HEK293 (cell line): ENCODE results near the gene KLHL25.

Experiments
- CTCF ChIA-PET: fragments of 350-600 bp; formaldehyde crosslinking; extraction: SDS; loops from one replicate; lab custom pipeline; 2021; ENCODE audit warnings: antibody characterized with exemption; lab: Yijun Ruan, JAX
- POLR2A ChIA-PET: fragments of 300-600 bp; formaldehyde crosslinking; extraction: SDS; loops from one replicate; lab custom pipeline; 2020; ENCODE audit warnings: antibody characterized with exemption, inconsistent platforms; lab: Yijun Ruan, JAX
- H3K27ac ChIP-seq: fragments of 200-500 bp; sonication (Bioruptor generic); 2 replicates; pipeline ENCODE4 v1.5.1; 2014; ENCODE audit warnings: low read depth, low read length, control low read depth, inconsistent platforms; ENCODE audit errors: extremely low read depth
- H3K36me3 ChIP-seq, 2 experiments: fragments of 200-500 bp in 1 of 2; sonication (Bioruptor generic) in 1 of 2; 1 replicate in 1 of 2; 2 replicates in 1 of 2; pipeline ENCODE4 v1.5.1; 2014 to 2017; ENCODE audit warnings: inconsistent platforms in 2 of 2, low read length in 2 of 2; ENCODE audit not compliant: control insufficient read depth in 2 of 2, insufficient read depth in 1 of 2
- H3K4me1 ChIP-seq: fragments of 200-500 bp; sonication (Bioruptor generic); 2 replicates; pipeline ENCODE4 v1.5.1; 2014; ENCODE audit warnings: mild to moderate bottlenecking, low read length, inconsistent platforms; ENCODE audit not compliant: control insufficient read depth, insufficient read depth
- H3K4me3 ChIP-seq: 2 replicates; pipeline ENCODE4 v1.5.1; 2011; ENCODE audit warnings: low read depth, mild to moderate bottlenecking, control low read depth, low read length, moderate library complexity
- H3K9me3 ChIP-seq: fragments of 200-500 bp; sonication (Bioruptor generic); 2 replicates; pipeline ENCODE4 v1.5.1; 2014; ENCODE audit warnings: low read depth, low read length, inconsistent platforms; ENCODE audit not compliant: control insufficient read depth, insufficient read depth
- GLIS2 ChIP-seq: fragments of 450-650 bp; formaldehyde crosslinking; IDR thresholded peaks from 2 replicates; pipeline ENCODE4 v1.5.1; 2016; ENCODE audit warnings: missing biosample characterization, missing genetic modification characterization
- HOXC10 ChIP-seq: sonication (generic); formaldehyde crosslinking; IDR thresholded peaks from 2 replicates; pipeline ENCODE4 v1.8.1; 2023; ENCODE audit warnings: mild to moderate bottlenecking, missing genetic modification reagents
- HOXD13 ChIP-seq: sonication (generic); formaldehyde crosslinking; IDR thresholded peaks from 2 replicates; pipeline ENCODE4 v1.8.0; 2022; ENCODE audit warnings: missing genetic modification reagents, borderline replicate concordance
- IKZF3 ChIP-seq: fragments of 450-650 bp; IDR thresholded peaks from 2 replicates; pipeline ENCODE4 v1.5.0; 2018; ENCODE audit warnings: missing biosample characterization, mild to moderate bottlenecking, missing genetic modification characterization, moderate library complexity
- PATZ1 ChIP-seq: fragments of 450-650 bp; formaldehyde crosslinking; IDR thresholded peaks from 2 replicates; pipeline ENCODE4 v1.5.1; 2016; ENCODE audit warnings: missing biosample characterization, missing genetic modification characterization
- REPIN1 ChIP-seq: fragments of 450-650 bp; formaldehyde crosslinking; IDR thresholded peaks from 2 replicates; pipeline ENCODE4 v1.5.1; 2017; ENCODE audit warnings: missing biosample characterization, missing genetic modification characterization, low read depth
- SALL2 ChIP-seq: fragments of 450-650 bp; formaldehyde crosslinking; IDR thresholded peaks from 2 replicates; pipeline ENCODE4 v1.5.0; 2017; ENCODE audit warnings: missing biosample characterization, mild to moderate bottlenecking, missing genetic modification characterization, borderline replicate concordance
- SETDB1 ChIP-seq: IDR thresholded peaks from one replicate; pipeline ENCODE4 v1.6.1; 2017; ENCODE audit warnings: mild to moderate bottlenecking, low read length, moderate library complexity, mixed read lengths; ENCODE audit not compliant: insufficient read length
- ZEB2 ChIP-seq: fragments of 450-650 bp; formaldehyde crosslinking; IDR thresholded peaks from 2 replicates; pipeline ENCODE4 v1.5.1; 2016; ENCODE audit warnings: missing biosample characterization, missing genetic modification characterization
- ZFP69B ChIP-seq: fragments of 450-650 bp; formaldehyde crosslinking; IDR thresholded peaks from 2 replicates; pipeline ENCODE4 v1.5.1; 2016; ENCODE audit warnings: missing biosample characterization, missing genetic modification characterization
- ZNF157 ChIP-seq: fragments of 450-650 bp; formaldehyde crosslinking; IDR thresholded peaks from 2 replicates; pipeline ENCODE4 v1.5.1; 2016; ENCODE audit warnings: missing biosample characterization, missing genetic modification characterization
- ZNF16 ChIP-seq: fragments of 450-650 bp; formaldehyde crosslinking; IDR thresholded peaks from 2 replicates; pipeline ENCODE4 v1.5.1; 2016; ENCODE audit warnings: low read depth, missing biosample characterization, missing genetic modification characterization
- ZNF19 ChIP-seq: fragments of 450-650 bp; formaldehyde crosslinking; IDR thresholded peaks from 2 replicates; pipeline ENCODE4; 2016; ENCODE audit warnings: missing biosample characterization, missing genetic modification characterization, low read depth
- ZNF274 ChIP-seq, 2 experiments: fragments of 200-500 bp in 1 of 2; fragments of 450-650 bp in 1 of 2; sonication (Bioruptor generic) in 1 of 2; formaldehyde crosslinking in 1 of 2; IDR thresholded peaks; 2 replicates each; pipeline versions ENCODE4 v1.5.1 to v1.6.1; 2014 to 2016; ENCODE audit warnings: borderline replicate concordance in 1 of 2, inconsistent platforms in 1 of 2, low read length in 1 of 2, missing biosample characterization in 1 of 2, missing genetic modification characterization in 1 of 2
- ZNF292 ChIP-seq: fragments of 450-650 bp; formaldehyde crosslinking; IDR thresholded peaks from 2 replicates; pipeline ENCODE4 v1.5.1; 2016; ENCODE audit warnings: low read depth, missing biosample characterization, missing genetic modification characterization, borderline replicate concordance
- ZNF48 ChIP-seq: fragments of 450-650 bp; formaldehyde crosslinking; IDR thresholded peaks from 2 replicates; pipeline ENCODE4 v1.5.1; 2016; ENCODE audit warnings: missing biosample characterization, missing genetic modification characterization
- ZNF623 ChIP-seq: fragments of 450-650 bp; formaldehyde crosslinking; IDR thresholded peaks from 2 replicates; pipeline ENCODE4 v1.5.1; 2016; ENCODE audit warnings: missing biosample characterization, missing genetic modification characterization
- ZNF701 ChIP-seq: fragments of 450-650 bp; formaldehyde crosslinking; IDR thresholded peaks from 2 replicates; pipeline ENCODE4 v1.5.1; 2016; ENCODE audit warnings: missing biosample characterization, missing genetic modification characterization
- ZNF776 ChIP-seq: fragments of 450-650 bp; formaldehyde crosslinking; IDR thresholded peaks from 2 replicates; pipeline ENCODE4 v1.5.0; 2017; ENCODE audit warnings: missing biosample characterization, missing genetic modification characterization, borderline replicate concordance
- ZNF792 ChIP-seq: fragments of 450-650 bp; formaldehyde crosslinking; IDR thresholded peaks from 2 replicates; pipeline ENCODE4 v1.5.1; 2016; ENCODE audit warnings: missing biosample characterization, missing genetic modification characterization
- ZNF837 ChIP-seq: fragments of 450-650 bp; formaldehyde crosslinking; IDR thresholded peaks from 2 replicates; pipeline ENCODE4 v1.5.1; 2016; ENCODE audit warnings: missing biosample characterization, missing genetic modification characterization
- TF ChIP-seq, protein P1 (sequence below): IDR thresholded peaks from 2 replicates; pipeline ENCODE4 v1.6.1; 2011; ENCODE audit warnings: mild to moderate bottlenecking, low read depth, low read length, borderline replicate concordance
- TF ChIP-seq, protein P2 (sequence below): fragments of 450-650 bp; IDR thresholded peaks from 2 replicates; pipeline ENCODE4 v1.5.1; 2018; ENCODE audit warnings: missing biosample characterization, missing genetic modification characterization

The KLHL25 gene

DNA sequence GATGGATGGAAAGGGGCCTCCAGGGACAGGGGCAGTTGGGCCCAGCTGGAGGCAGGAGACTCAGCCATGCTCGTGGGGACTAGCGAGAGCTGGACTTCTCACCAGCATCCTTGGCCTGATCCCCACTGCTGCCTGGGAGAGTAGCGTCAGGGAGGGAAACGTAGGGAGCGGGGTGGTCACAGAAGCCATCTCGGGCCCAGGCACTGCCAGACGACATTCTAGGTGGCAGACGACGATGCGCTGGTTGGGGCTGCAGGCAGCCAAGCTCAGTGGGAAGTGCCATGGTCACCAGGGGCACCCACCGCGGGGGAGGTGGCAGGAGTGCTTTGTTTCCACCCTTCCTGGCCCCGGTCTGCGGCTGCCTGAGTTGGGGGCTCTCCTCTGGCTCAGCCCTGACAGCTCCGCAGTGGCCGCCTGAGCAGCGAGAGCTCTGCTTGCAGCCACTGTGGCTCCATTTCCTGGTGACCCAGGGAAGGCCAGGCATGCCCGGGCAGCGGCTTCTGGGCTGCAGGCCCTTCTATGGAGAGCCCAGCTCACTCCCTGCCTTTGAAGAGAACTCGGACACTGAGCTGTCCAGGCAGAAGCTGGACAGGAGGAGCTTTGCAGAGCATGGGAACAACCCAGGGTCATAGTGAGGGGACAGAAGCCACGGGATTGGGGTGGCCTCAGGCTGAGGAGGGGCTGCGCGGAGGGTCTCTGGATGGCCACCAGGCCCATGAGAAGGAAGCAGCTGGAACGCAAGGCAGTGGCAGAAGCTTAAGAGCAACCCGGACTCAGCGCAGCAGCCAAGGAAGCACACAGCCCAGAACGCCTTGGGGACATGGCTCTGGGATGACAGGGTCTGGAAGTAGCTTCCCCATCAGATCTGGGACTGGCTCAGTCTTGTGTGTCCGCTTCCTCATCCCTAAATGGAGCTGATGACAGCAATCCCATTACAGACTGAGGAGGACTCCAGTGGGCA is 30.8 kb downstream of the KLHL25 start:
- H3K4me3 ChIP-seq: no peak overlapping the region
- no peaks in the 10 kb centered on the region for H3K9me3 ChIP-seq
- peaks cover 0 to 10% of the 10 kb centered on the region in 2 experiments; a peak in 1 of 3 replicates for H3K36me3 ChIP-seq
- no peaks in the 10 kb centered on the region for H3K4me1 ChIP-seq
- H3K27ac ChIP-seq: no peak overlapping the region
- POLR2A ChIA-PET: no interaction called here
- CTCF ChIA-PET: interaction anchor here (0.5 to 1.1 kb wide), 4 partner anchors 9 to 933 kb away, joined by 3 to 4 read pairs (median 3); no protein-coding TSS in a partner anchor
- TF ChIP-seq ZNF48 (tag by site-specific recombination) (no peak), ZNF292 (tag by site-specific recombination) (no peak), ZFP69B (tag by site-specific recombination) (no peak), ZEB2 (tag by site-specific recombination) (no peak), ZNF776 (tag by site-specific recombination) (no peak), ZNF623 (tag by site-specific recombination) (no peak), ZNF792 (tag by site-specific recombination) (no peak), IKZF3 (no peak), REPIN1 (tag by site-specific recombination) (no peak)
- TF ChIP-seq, protein P1, sequence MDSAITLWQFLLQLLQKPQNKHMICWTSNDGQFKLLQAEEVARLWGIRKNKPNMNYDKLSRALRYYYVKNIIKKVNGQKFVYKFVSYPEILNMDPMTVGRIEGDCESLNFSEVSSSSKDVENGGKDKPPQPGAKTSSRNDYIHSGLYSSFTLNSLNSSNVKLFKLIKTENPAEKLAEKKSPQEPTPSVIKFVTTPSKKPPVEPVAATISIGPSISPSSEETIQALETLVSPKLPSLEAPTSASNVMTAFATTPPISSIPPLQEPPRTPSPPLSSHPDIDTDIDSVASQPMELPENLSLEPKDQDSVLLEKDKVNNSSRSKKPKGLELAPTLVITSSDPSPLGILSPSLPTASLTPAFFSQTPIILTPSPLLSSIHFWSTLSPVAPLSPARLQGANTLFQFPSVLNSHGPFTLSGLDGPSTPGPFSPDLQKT: no peak

DNA sequence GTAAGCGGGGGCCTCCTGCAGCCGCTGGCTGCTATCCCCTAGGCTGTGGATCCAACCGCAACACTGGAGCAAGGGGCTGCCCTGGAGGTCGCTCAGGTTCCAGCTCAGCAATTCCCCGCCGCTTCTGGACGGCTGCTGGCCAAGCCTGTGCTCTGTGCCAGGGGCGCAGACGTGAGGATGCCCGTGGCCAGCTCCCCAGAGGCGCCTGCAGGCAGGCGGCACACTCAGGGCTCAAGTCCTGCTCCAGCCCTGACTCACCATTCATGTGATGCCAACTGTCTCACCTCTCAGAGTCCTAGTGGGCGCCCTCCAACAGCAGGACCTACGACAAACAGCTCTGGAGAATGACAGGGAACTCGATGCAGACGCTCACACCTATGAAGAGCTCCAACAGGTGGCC is 31.6 kb downstream of the KLHL25 start:
- Histone ChIP-seq H3K4me3 (no peak overlapping the region), H3K4me1 (no peaks in the 10 kb centered on the region), H3K9me3 (no peaks in the 10 kb centered on the region), H3K36me3 (peaks cover 0 to 12% of the 10 kb centered on the region in 2 experiments; a peak in 1 of 3 replicates), H3K27ac (no peak overlapping the region)
- ChIA-PET CTCF (no interaction called here), POLR2A (no interaction called here)
- TF ChIP-seq GLIS2 (tag by site-specific recombination): no peak
- no peak for TF ChIP-seq ZNF157
- TF ChIP-seq ZNF19 (tag by site-specific recombination): no peak
- no peak for TF ChIP-seq HOXD13
- no peak for TF ChIP-seq ZNF837 (tag by site-specific recombination)
- no peak for TF ChIP-seq ZNF16
- TF ChIP-seq ZNF274 (IDR thresholded peaks at IDR 0.05; ENCODE audit: low read length): no peak
- no peak for TF ChIP-seq ZNF274 (tag by site-specific recombination; IDR thresholded peaks at IDR 0.05; ENCODE audit: borderline replicate concordance)

DNA sequence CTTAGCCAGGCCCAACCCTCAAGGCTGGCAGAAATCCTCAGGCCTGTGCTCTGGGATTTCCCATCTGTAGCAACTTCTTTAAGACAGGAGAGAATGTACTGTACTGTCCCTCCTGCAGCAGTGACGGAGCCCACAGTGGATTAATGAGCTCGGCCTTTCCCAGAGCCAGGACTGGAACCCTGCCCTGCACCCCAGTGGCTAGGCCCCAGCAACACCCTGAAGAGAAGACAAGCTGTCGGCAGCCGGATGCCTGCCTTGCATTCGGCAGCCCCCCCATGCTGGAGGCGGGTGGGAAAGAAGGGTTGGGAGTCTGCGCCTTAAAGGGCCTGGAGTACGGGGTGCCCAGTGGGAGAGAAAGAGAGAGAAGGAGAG is 32.0 kb downstream of the KLHL25 start:
- TF ChIP-seq PATZ1 (no peak), SETDB1 (no peak), ZNF701 (no peak), HOXC10 (no peak), ZNF837 (tag by site-specific recombination) (no peak), SALL2 (no peak)
- TF ChIP-seq, protein P2, sequence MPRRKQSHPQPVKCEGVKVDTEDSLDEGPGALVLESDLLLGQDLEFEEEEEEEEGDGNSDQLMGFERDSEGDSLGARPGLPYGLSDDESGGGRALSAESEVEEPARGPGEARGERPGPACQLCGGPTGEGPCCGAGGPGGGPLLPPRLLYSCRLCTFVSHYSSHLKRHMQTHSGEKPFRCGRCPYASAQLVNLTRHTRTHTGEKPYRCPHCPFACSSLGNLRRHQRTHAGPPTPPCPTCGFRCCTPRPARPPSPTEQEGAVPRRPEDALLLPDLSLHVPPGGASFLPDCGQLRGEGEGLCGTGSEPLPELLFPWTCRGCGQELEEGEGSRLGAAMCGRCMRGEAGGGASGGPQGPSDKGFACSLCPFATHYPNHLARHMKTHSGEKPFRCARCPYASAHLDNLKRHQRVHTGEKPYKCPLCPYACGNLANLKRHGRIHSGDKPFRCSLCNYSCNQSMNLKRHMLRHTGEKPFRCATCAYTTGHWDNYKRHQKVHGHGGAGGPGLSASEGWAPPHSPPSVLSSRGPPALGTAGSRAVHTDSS (tag by site-specific recombination): no peak
- TF ChIP-seq, all 188 proteins: peak for 0
- H3K27ac ChIP-seq: no peak overlapping the region
- ChIA-PET CTCF (no interaction called here), POLR2A (no interaction called here)
- H3K36me3 ChIP-seq: peaks cover 0 to 16% of the 10 kb centered on the region in 2 experiments; a peak in 1 of 3 replicates
- H3K4me3 ChIP-seq: no peak overlapping the region
- H3K9me3 ChIP-seq: no peaks in the 10 kb centered on the region
- no peaks in the 10 kb centered on the region for H3K4me1 ChIP-seq
